Loucy (cell line): ENCODE data around the gene XKR3.
"Not testable (repeated sequence)": the region's sequence is repeated elsewhere in the genome, so short reads cannot be mapped to it uniquely, and the experiment has no call there.

Source experiments
- H2AFZ ChIP-seq: fragments of 200-600 bp; sonication (generic); 2 replicates; pipeline ENCODE4 v1.6.0; 2016; ENCODE audit warnings: antibody characterized with exemption, mild to moderate bottlenecking, low read length, moderate library complexity
- H3F3A ChIP-seq: fragments of 200-600 bp; 2 replicates; pipeline ENCODE4 v1.6.0; 2016; ENCODE audit warnings: antibody characterized with exemption, low read depth, mild to moderate bottlenecking
- H3K27me3 ChIP-seq: fragments of 200-600 bp; sonication (generic); 2 replicates; pipeline ENCODE4 v1.6.1; 2014; ENCODE audit warnings: low read length, mild to moderate bottlenecking; ENCODE audit not compliant: insufficient read depth, poor library complexity, severe bottlenecking
- H3K36me3 ChIP-seq: fragments of 200-600 bp; sonication (generic); 2 replicates; pipeline ENCODE4 v1.6.1; 2016; ENCODE audit warnings: low read length; ENCODE audit not compliant: insufficient read depth
- H3K4me1 ChIP-seq: fragments of 200-600 bp; sonication (generic); 2 replicates; pipeline ENCODE4 v1.5.1; 2014; ENCODE audit warnings: low read length, mild to moderate bottlenecking; ENCODE audit not compliant: insufficient read depth, poor library complexity, severe bottlenecking
- H3K4me2 ChIP-seq: fragments of 200-600 bp; sonication (generic); 2 replicates; pipeline ENCODE4 v1.6.0; 2014; ENCODE audit warnings: antibody characterized with exemption, low read length, low read depth, mild to moderate bottlenecking; ENCODE audit not compliant: poor library complexity, severe bottlenecking
- H3K4me3 ChIP-seq: fragments of 200-600 bp; sonication (generic); 2 replicates; pipeline ENCODE4 v1.5.1; 2014; ENCODE audit warnings: low read length, mild to moderate bottlenecking, mixed read lengths; ENCODE audit not compliant: poor library complexity, severe bottlenecking
- H3K79me2 ChIP-seq: fragments of 200-600 bp; sonication (generic); 2 replicates; pipeline ENCODE4 v1.6.1; 2014; ENCODE audit warnings: low read length; ENCODE audit not compliant: insufficient read depth
- H3K9ac ChIP-seq: fragments of 200-600 bp; sonication (generic); 2 replicates; pipeline ENCODE4 v1.6.0; 2014; ENCODE audit warnings: mild to moderate bottlenecking, low read depth, low read length, moderate library complexity; ENCODE audit not compliant: poor library complexity, severe bottlenecking
- H3K9me2 ChIP-seq: fragments of 200-600 bp; sonication (generic); replicated peaks from 2 replicates; pipeline ENCODE4 v1.6.1; 2016; ENCODE audit warnings: low read depth, low read length, mixed read lengths
- H3K9me3 ChIP-seq: fragments of 200-600 bp; sonication (generic); 2 replicates; pipeline ENCODE4 v1.6.1; 2014; ENCODE audit warnings: mild to moderate bottlenecking, antibody characterized with exemption, low read length, low read depth; ENCODE audit not compliant: insufficient read depth
- H4K20me1 ChIP-seq: fragments of 200-600 bp; sonication (generic); 2 replicates; pipeline ENCODE4 v1.6.0; 2014; ENCODE audit warnings: antibody characterized with exemption, low read length, mild to moderate bottlenecking; ENCODE audit not compliant: insufficient read depth, poor library complexity, severe bottlenecking

Gene XKR3

GRCh38 chr22:16749282-16749681 is 75.9 kb downstream of the XKR3 start:
- H3K9me2 ChIP-seq, H3F3A ChIP-seq, H3K27me3 ChIP-seq, H3K36me3 ChIP-seq, H2AFZ ChIP-seq, H3K9me3 ChIP-seq, H3K4me3 ChIP-seq, H3K4me1 ChIP-seq, H3K79me2 ChIP-seq, H4K20me1 ChIP-seq, H3K9ac ChIP-seq, H3K4me2 ChIP-seq: not testable (repeated sequence)

GRCh38 chr22:16748160-16748929 is 76.9 kb downstream of the XKR3 start:
- not testable (repeated sequence) for H3K9ac ChIP-seq, H3K9me2 ChIP-seq, H3K36me3 ChIP-seq, H3K9me3 ChIP-seq, H3F3A ChIP-seq, H3K4me1 ChIP-seq, H3K79me2 ChIP-seq, H3K4me2 ChIP-seq, H2AFZ ChIP-seq, H3K4me3 ChIP-seq, H3K27me3 ChIP-seq, H4K20me1 ChIP-seq

GRCh38 chr22:16747266-16748159 is 77.7 kb downstream of the XKR3 start:
- H3K4me1 ChIP-seq, H3K4me3 ChIP-seq, H3K79me2 ChIP-seq, H4K20me1 ChIP-seq, H3K36me3 ChIP-seq, H3F3A ChIP-seq, H2AFZ ChIP-seq, H3K9me2 ChIP-seq, H3K27me3 ChIP-seq, H3K9ac ChIP-seq, H3K9me3 ChIP-seq, H3K4me2 ChIP-seq: not testable (repeated sequence)

- not testable (repeated sequence) for H2AFZ ChIP-seq, H3K4me3 ChIP-seq, H3K4me2 ChIP-seq, H3K36me3 ChIP-seq, H3K9me2 ChIP-seq, H3K79me2 ChIP-seq, H3K4me1 ChIP-seq, H3K9me3 ChIP-seq, H4K20me1 ChIP-seq, H3K27me3 ChIP-seq, H3F3A ChIP-seq, H3K9ac ChIP-seq
These were observed 90.9 kb downstream of the XKR3 start for GRCh38 chr22:16734271-16734670.
